CD4-positive, alpha-beta T cell treated with Interleukin-10 for 1 hour (primary cell): Measurements from ENCODE around the gene CALD1.

ENCODE experiments used
- DNase-seq: peaks from one replicate; pipeline ENCODE4 v3.0.0-alpha.2; 2020

The CALD1 gene

DNA sequence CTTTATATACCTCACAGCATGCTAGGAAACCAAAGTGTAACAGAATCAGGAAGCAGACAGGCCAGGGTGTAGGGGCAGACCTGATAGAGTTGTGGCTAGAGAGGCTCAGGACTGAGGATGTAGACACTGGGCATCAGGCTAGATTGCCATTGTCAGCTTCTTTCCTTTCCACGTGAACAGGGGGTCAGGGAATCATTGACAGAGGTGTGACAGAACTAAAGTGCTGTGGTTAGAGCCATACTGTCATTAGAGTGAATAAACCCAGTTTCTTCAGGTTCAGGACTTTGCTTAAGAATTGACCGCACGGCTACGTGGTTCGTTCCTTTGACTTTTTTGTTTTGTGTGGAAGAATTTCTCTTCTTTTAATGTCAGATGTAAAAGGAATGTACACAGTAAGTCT is 90.7 kb downstream of the CALD1 start:
- DNase-seq = no peak

DNA sequence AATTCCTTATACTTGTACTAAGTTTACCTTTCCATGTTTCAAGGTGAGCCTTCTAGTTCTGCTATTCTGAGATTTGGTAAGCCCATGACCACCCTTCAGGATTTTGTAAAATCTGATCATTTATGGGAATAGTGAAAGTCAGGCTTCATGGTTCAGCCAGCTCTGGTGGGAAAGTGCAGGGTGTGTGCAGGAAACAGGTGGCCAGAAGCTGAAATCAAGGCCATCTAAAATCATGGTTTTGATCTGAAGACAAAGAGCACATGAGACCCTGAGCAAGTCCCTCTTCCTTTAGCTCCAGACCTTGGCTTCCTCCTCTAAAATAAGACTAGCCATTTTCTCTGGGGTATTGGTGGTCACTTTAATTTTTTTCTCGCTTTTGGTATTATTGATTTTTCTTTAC is 91.3 kb downstream of the CALD1 start:
- no peak for DNase-seq

DNA sequence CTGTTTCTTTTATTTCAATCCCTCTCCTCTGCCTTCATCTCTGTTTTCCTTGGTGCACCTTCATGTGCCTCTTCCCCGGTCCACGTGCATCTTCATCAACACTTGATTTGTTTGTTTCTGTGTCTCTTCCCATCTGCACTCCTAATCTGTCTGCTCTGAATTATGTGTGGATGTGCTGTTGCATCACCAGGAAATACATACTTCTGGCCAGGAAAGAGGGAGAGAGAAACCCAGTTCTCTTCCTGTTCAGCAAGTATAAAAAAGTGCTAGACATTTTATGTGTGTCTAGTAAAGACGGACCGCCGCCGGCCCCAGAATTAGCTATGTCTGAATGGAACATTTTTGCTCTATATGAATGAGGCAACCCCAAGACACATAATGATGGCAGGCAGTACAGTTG is 93.8 kb downstream of the CALD1 start:
- no peak for DNase-seq

DNA sequence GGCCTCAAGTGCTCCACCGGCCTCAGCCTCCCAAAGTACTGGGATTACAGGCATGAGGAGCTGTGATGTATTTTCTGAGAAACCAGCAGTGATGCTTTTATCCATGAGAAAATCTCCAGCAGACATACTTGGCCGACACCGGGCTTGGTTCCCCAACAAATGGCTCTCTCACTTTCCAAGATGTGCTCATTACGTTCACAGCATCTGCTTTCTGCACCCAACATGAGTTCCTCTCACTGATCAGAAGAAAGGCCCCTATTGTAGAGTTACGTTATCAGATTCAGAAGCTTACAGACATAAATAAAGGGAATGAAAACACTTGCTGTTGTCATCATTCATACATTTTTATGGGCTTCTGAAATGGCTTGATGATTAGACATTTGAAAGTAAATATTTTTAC is 95.0 kb downstream of the CALD1 start:
- DNase-seq = no peak

DNA sequence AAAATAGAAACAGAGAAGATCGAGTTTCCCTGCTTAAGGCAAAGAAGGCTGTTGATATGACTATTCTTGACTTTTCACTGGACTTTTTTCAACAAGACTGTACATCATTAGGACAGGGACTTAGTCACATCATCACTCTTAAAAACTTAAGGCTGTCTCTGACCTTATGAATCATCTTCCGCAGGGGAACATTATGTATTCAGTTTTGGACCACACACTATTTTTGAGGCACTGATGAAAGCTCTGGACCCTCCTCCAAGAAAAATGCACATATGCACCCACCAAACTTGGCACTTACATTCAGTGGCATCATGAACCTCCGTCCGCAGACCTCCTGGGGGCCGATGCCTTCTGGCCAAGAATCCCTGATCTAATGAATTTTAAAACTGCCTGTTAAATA is 96.4 kb downstream of the CALD1 start:
- no peak for DNase-seq

DNA sequence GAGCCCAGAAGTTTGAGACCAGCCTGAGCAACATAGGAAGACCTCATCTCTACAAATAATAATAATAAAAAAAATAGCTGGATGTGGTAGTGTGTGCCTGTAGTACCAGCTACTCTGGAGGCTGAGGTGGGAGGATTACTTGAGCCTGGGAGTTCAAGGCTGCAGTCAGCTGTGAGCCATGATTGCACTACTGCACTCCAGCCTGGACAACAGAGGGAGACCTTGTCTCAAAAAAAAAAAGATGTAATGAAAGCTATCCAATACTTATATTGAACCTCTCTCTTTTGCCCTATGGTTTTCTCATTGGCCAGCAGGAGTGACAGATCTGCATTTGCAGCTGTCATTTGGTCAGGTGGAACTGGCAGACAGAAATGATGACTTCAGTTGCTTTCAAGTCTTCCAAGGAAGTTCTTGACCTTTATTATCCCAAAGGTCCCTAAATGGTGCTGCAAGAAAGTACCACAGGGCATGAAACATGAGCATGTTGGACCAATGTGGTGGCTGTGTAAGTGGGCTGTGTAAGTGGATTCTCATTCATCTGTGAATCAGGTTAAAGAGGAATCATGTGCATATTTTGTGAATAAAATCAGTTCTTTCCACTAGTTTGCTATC is 99.4 kb downstream of the CALD1 start:
- no peak for DNase-seq

DNA sequence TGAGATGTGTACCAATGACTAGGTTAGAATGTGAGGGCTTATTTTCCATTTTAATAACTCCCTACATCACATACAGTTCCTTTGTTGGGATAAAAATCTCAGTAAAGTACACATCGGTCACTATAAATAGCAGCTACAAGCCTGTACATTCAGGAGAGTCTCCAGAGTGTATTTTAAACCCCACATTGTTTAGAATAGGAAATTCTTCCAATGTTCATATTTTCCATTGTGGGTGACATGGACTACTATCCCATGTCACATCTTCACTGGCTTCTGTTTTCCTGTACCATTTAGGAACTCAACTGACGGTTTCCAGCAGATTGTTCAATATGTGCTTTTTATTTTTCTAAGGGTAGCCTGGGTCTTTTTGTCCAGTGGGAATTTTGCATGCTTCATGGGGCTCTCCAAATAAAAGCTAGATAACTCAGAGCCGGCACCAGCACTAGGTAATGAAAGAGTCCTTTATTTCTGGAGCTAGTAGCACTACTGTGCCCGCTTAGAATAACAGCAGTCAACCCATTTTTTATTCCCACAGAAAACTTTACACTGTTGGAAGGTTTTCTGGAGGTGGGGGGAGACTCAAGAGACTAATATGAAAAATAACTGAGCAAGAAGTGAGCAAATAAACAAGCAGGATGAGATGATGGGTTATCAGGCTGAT is 100.5 kb downstream of the CALD1 start:
- no peak for DNase-seq

DNA sequence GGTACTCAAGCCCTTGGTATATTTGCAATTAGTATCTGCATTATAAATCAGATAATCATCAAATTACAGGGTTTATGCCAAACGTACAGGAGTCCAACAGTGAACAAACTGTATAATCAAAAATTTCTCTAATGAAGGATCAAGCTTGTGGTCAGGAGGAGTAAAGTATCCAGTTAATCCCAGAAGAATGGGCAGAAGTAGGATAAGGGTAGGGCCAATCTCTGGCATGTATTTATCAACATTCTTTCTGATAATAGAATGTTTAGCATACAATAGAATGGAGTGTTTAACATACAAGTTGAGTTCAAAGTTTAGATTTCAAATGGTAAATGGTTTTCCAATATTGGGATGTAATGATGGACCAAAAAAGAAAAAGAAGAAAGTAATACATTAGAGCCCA is 103.0 kb downstream of the CALD1 start:
- no peak for DNase-seq

DNA sequence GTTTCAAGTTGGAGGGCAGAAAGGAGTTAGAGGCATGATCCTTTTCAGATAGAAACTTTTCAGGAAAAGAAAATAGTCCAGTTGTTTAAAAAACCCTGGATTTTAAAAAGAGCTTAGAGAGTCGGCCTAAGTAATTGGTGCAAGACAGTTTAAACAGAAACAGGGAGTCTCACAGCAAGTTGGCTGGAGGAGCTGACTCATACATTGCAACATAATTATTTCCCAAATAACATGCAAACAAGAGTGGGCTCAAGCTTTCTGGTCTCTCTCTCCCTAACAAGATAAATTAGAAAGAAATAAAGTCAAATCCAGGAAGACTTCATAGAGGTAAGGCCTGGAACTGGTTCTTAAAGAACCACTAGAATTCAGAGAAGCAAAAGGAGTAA is 106.5 kb downstream of the CALD1 start:
- no peak for DNase-seq

DNA sequence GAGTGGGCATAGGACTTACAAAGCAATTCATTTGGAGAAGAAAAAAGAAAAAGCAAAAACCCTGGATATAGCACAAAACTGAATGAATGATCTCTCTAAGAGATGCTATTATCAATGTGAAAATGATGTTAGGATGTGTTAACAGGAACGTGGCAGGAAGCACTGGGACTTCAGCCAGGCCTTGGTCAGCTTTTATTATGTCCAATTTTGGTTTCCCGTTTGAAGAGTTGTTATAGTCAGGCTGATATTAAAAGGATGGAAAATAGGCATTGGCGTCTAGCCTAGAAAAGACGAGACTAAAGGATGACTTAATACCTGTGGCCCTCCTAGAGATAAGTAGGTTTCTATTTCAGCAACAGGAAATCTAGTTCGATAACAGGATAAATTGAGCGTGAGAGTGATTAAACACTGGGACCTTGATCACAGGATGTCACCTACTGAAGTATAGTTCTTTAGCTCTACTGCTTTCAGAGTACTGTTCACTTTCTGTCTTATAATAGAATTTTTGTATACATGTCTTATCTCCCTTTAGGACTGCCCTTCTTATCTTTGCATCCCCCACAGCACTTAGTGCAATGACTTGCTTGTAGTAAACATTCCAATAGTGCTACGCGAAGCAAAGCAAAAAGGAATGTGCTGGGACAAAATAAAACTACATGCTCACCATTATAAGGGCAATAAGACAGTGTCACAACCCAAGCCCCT is 107.1 kb downstream of the CALD1 start:
- DNase-seq = no peak

DNA sequence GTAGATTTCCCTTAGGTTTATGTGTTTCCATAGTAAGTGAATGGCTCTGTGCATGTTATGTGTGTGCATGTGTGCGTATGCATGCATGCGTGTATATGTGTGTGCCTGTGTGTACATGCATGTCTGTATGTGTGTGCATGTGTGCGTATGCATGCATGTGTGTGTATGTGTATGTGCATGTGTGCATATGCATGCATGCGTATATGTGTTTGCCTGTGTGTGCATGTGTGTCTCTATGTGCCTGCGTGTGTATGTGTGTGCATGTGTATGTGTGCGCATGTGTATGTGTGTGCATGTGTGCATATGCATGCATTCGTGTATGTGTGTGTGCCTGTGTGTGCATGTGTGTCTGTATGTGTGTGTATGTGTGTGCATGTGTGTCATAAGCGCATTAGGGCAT is 108.1 kb downstream of the CALD1 start:
- no peak for DNase-seq

DNA sequence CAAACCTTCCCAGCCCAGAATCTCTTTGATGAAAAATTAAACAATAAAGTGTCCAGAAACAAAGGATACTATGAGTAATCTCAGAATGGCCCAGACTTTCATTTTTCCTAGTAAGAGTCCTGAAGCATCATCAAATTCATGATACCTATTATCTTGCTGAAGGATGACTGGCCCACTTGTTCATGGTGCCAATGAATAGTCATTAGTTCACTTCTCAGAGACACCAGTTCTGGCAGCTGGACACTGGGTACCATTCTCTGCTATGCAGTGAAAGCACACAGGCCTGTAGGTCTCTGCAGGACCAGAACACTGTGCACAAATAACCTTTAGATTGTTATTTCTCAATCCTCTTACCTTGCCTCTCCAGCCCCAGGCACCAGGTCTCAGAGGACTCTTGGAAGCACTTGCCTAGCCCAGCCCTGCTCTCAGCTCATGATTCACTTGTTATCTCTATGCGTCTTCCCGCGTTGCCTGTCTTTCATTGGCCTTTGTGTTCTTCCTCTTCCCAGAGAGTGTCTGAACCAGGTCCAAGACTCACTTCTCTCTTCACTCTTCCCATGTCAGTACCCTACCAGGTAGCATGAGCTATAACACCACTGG is 108.8 kb downstream of the CALD1 start:
- no peak for DNase-seq

DNA sequence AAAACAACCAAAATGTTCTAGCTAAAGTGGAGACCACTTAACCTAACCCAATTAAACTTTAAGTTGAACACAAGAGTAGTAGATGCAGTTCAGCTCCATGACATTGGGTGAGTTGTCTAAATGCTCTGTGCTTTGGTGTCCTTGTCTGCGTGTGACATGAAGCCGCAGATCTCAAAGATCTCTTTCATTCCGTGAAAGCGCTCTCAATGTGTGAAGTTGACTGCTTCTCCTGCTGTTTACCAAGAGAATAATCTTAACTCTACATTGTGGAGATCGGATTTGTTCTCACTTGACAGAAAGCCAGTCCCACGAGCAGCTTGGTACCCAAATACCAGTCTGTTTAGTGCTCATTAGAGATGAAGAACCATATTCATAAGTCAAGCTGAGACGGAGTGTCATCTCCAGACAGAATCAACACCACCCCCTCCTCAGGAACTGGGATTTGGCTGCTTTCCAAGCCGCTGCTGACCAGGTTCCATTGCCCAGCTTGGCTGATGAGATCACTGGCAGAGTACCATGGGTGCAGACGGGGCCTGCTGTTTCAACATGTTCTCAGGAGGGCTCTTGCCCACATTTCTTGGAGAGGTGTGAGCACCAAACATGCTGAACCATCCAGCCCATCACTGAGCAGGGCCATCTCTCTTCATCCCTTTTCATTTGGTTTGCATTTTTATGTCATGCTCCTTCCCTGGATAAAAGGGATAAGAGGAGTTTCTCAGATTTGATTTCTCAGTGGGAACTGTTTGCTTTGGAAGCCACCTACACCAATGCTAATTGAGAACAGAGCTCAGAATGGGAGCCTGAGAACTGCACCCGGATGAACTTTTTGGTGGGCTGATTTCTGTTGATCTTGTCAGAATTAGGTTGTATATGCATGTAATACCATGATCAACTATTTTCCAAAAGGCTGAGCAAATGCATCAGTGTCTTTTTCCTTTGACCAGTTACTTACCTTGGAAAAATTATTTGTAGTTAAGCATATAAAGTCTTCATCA is 111.1 kb downstream of the CALD1 start:
- no peak for DNase-seq

DNA sequence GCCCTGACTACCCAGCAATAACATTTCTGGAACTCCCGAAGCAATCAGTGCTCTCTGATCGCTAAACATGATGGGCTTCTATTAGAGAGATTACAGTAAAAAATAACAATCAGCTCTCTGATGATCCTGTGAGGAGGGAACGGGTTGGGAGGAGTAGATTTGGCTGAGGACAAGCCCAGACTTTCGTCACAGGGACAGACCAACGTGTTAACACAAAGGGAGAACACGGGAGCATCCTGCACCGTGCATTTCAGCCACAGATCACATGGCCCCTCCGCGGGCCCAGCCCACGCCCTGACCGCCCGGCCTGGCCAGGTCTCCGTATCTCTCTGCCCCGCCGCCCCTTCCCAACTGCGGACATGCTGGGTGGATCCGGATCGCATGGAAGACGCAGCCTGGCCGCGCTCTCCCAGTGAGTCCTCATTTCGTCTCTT is 111.8 kb downstream of the CALD1 start:
- DNase-seq = no peak

DNA sequence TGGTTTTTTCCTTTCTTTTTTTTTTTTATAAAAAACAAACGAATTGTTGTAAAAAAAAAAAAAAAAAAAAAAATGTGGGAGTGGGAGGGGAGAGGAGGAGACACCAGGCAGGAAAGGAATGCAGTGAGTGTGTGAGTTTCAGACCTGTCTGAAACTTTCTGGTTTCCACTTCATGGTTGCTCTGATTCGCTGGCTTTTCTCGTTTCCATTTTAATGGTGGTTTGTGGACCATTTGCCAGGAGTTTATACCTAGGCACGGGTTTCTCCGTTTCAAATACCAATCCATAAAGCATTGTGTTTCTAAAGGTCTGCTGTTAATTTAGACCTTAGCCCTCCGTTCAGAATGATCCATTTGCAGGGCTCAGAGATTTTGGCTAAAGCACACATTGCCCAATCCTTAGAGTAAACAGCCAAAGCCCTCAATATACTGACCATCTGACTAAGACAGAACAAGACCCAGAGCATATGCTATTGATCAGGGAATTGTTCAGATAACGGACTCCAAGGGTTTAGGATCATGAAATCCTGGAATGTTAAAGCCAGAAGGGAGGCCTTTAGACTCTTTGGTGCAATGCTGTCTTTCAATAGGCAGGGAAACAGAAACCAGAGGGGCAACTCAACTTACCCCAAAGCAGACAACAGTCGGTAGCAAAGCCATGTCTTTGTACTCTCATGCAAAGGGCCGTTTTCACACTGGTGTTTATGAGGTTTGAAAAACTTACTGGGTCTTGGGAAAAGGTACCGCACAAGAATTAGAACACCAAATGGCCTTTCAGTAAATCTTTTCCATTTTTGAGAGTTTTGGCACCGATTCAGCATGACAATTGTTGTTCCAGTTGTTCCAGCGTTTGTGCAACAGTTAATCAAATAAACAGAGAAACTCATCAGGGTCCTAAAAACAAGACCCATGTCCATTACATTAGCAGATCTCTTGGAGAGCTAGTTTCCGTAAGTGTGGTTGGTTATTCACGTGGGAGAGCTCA is 112.6 kb downstream of the CALD1 start:
- DNase-seq = no peak

DNA sequence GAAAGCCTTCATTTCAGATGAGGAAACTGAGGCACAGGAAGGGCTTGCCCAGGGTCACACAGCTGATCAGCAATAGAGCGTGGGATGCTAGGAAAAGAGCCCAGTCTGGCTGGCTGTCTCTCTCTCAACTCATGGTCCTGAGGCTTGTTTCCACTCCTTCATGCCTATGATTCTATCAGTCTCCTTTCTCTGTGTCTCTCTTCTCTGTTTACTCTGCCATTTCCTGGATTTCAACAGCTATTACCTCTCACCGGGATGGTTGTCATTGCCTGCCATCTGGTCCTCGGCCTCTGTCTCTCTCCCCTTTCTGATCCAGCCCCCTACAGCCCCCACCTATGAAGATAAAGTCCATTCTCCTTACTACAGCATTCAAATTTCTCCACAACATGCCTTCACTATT is 113.5 kb downstream of the CALD1 start:
- no peak for DNase-seq

DNA sequence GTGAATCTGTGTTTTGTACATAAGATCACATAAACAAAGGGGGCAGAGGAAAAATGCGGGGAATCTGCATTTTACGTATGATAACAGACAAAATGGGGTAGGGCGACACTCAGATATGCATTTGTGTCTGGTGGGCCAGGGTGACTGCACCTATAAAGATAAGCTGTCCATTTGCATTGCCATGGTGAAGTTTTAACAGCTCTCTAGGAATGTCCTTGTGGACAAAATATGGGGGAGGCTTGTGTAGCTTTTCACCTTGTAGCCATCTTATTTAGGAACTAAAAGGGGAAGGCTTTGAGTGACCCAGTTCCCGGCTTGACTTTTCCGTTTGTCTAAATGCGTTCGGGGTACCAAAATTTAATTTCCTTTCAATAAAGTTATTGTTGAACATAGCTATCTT is 114.5 kb downstream of the CALD1 start:
- no peak for DNase-seq

DNA sequence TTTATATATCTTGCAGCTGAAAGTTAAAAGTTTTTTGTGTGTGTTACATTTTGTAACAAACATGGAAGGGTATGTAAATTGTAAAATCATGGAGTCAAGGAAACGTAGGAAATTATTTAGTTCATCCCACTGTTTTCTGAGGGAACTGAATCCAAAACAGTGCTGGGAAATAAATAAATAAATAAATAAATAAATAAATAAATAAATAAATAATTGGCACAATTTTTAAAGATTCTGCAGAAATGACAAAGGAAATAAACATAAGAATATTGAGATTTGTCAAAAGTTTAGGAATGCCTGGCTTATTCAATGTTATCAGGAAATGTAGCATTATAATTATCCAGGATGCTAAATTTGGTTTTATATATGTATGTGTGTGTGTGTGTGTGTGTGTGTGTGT is 115.5 kb downstream of the CALD1 start:
- no peak for DNase-seq

DNA sequence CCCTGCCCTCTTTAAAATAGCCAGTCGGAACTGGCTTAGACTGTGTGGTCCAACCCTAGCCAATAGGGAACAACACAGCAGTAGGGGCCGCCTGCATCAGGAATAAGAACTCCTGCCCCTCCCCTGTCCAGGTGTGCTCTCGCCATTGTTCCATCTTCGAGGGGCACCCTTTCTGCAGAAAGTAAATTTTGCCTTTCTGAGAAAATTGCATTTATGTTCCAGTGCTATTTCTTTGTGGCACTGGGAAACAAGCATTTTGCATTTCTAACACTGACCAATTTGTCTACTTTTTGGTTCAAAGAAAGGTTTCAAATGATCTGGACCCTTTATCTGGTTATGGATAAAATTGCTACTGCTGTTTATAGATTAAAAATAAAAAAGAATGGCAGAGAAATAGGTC is 116.6 kb downstream of the CALD1 start:
- DNase-seq = no peak

DNA sequence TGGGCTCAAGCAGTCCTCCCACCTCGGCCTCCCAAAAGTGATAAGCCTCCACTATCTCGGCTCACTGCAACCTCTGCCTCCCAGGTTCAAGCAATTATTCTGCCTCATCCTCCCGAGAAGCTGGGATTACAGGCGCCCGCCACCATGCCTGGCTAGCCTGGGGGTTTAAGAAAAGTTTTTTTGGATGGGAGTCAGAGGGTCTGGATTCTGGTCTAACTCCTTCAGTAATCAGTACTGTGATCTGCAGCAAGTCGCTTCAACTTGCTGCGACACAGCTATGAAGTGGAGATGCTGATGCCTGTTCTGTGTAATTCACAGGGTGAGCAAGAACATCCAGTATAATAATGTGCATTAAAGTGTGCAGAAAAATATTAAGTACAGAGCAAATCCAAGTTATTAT is 118.5 kb downstream of the CALD1 start:
- no peak for DNase-seq

DNA sequence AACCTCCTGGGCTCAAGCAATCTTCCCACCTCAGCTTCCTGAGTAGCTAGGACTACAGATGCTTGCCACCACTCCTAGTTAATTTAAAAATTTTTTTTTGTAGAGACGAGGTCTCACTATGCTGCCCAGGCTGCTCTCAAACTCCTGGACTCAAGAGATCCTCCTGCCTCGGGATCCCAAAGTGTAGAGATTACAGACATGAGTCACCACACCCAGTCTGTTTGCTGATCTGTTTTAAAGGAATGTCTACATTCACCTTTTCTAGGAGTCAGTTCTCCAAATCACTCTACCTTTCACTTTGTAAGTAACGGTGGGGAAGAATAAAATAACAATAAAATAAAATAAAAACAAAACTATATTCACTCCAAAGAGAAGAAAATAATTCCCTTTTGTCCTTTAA is 120.3 kb downstream of the CALD1 start:
- no peak for DNase-seq
